K562 (cell line): Measurements from ENCODE around the gene PYCR2. TPM values are rescaled to one million over a fixed set of nuclear protein-coding genes. Genes with fewer than 3 reads are reported as not detected.
A peak's percentile ranks its signal among the peaks of the same experiment; 100 is the strongest.

ENCODE experiments used
- JUND ChIP-seq, 2 experiments: IDR thresholded peaks; 2 replicates in 1 of 2; 3 replicates in 1 of 2; pipeline ENCODE4 v1.6.1; 2011; ENCODE audit warnings: borderline replicate concordance in 2 of 2, low read depth in 2 of 2, low read length in 2 of 2, improper control_type of control experiment in 1 of 2, missing biosample characterization in 1 of 2, missing genetic modification characterization in 1 of 2, missing genetic modification reagents in 1 of 2
- MTA1 ChIP-seq: fragments of 450-650 bp; IDR thresholded peaks from 2 replicates; pipeline ENCODE4 v1.6.1; 2017; ENCODE audit warnings: borderline replicate concordance
- POLR3A ChIP-seq: IDR thresholded peaks from 2 replicates; pipeline ENCODE4 v1.6.1; 2011; ENCODE audit warnings: borderline replicate concordance, mild to moderate bottlenecking, moderate library complexity; ENCODE audit not compliant: insufficient read length, insufficient read depth; ENCODE audit errors: extremely low read depth
- TAL1 ChIP-seq: fragments of 450-650 bp; IDR thresholded peaks from 2 replicates; pipeline ENCODE4 v1.6.1; 2016; ENCODE audit warnings: mild to moderate bottlenecking
- TCF7 ChIP-seq: sonication (generic); IDR thresholded peaks from 2 replicates; pipeline ENCODE4 v1.6.1; 2016; ENCODE audit warnings: antibody characterized with exemption, borderline replicate concordance
- TRIM24 ChIP-seq, 2 experiments: fragments of 450-650 bp; IDR thresholded peaks; 2 replicates each; pipeline ENCODE4 v1.6.1; 2016
- ZNF785 ChIP-seq: fragments of 250-450 bp; sonication (Bioruptor Pico); IDR thresholded peaks from 2 replicates; pipeline ENCODE4 v1.4.0; 2020; ENCODE audit warnings: mild to moderate bottlenecking
- polyA plus RNA-seq, 8 experiments: library from polyadenylated mRNA; depleted of rRNA in 4 of 8; stranded (reverse) in 5 of 8; unstranded in 3 of 8; fragments of >200 nt; fragmentation: Nextera tagmentation in 2 of 8; fragmentation: Illumina TruSeq in 1 of 8; extraction: Ambion mirVana in 2 of 8; extraction: Trizol in 1 of 8; gene quantifications; 2 replicates each; pipeline versions ENCODE4 v1.2.1 to v1.2.3, GENCODE V29; 2011 to 2014; ENCODE audit warnings: inconsistent platforms in 1 of 8, missing spikeins in 1 of 8
- total RNA-seq, 7 experiments: library from RNA; depleted of rRNA in 6 of 7; stranded (reverse); fragments of >200 nt in 6 of 7; fragmentation: Illumina TruSeq in 2 of 7; extraction: Trizol in 2 of 7; gene quantifications; 2 replicates each; pipeline versions ENCODE4 v1.2.1 to v1.2.3, GENCODE V29; 2011 to 2021; ENCODE audit warnings: low replicate concordance in 1 of 7
- TF ChIP-seq, protein P1 (sequence below): fragments of 250-450 bp; sonication (Bioruptor Pico); IDR thresholded peaks from 2 replicates; pipeline ENCODE4 v1.5.0; 2021
- TF ChIP-seq, protein P2 (sequence below): sonication (generic); formaldehyde crosslinking; IDR thresholded peaks from 2 replicates; pipeline ENCODE4 v1.8.0; 2022; ENCODE audit warnings: mild to moderate bottlenecking, missing genetic modification reagents
- TF ChIP-seq, protein P3 (sequence below): fragments of 250-450 bp; sonication (Bioruptor Pico); IDR thresholded peaks from 2 replicates; pipeline ENCODE4 v1.5.0; 2021; ENCODE audit warnings: mild to moderate bottlenecking, moderate library complexity
- TF ChIP-seq, protein P4 (sequence below): sonication (generic); formaldehyde crosslinking; IDR thresholded peaks from 2 replicates; pipeline ENCODE4 v1.8.1; 2023; ENCODE audit warnings: mild to moderate bottlenecking, missing genetic modification reagents, moderate library complexity
- TF ChIP-seq, protein P5 (sequence below): sonication (generic); formaldehyde crosslinking; IDR thresholded peaks from 2 replicates; pipeline ENCODE4 v1.8.0; 2022; ENCODE audit warnings: mild to moderate bottlenecking, missing genetic modification reagents
- TF ChIP-seq, protein P6 (sequence below), 2 experiments: fragments of 150-350 bp in 1 of 2; IDR thresholded peaks; 2 replicates each; pipeline ENCODE4 v1.6.1; 2012 to 2016; ENCODE audit warnings: low read depth in 2 of 2, low read length in 2 of 2, mild to moderate bottlenecking in 1 of 2, moderate library complexity in 1 of 2

Gene PYCR2
- total and polyA plus RNA-seq, 9 of the 15 experiments (the other 6 are each of a cell fraction or from before 2014, with no cell fraction given), result 5.5 to 219 (median 127) TPM

DNA sequence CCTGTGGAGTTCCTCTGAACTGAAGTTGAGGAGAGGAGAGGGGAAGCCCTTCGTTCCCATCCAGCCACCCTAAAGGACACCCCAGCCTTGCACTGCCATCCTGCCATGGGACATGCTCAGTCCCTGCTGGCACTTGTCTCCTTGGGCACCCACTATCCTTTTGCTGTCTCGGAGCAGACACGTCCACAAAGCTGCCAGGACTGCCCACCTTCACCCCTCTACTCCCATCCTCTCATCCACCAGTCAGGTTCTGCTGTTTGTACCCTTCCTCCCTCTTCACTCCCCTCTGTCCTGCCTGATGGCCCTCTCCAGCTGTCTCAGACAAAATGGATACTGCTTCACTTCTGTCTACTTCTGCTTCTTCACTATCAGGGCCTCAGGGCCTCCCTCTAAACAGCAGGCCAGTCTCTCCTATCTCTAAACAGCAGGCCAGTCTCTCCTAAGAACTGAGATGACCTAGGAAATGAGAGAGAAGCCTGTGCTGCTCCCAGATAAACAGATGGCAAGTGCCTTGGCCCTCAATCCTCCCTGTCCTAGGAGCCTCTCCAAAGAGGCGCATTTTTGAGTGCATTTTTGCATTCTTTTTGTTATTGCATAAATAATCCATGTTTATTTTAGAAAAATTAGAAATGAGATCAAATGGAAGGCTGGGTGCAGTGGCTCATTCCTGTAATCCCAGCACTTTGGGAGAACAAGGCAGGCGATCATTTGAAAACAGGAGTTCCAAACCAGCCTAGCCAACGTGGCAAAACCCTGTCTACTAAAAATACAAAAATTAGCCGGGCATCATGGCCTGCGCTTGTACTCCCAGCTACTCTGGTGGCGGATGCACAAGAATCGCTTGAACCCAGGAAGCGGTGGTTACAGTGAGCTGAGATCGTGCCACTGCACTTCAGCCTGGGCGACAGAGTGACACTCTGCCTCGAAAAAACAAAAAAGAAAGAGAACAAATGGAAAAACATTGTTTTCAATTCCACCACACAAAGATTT lies 4.4 kb upstream of the PYCR2 start (continued):
- TF ChIP-seq, protein P1, sequence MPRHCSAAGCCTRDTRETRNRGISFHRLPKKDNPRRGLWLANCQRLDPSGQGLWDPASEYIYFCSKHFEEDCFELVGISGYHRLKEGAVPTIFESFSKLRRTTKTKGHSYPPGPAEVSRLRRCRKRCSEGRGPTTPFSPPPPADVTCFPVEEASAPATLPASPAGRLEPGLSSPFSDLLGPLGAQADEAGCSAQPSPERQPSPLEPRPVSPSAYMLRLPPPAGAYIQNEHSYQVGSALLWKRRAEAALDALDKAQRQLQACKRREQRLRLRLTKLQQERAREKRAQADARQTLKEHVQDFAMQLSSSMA (CRISPR knock-in tag), result no peak
- TF ChIP-seq TAL1 (peak; percentile 100), MTA1 (peak; percentile 83; the same call in 1 of the 2 replicates), JUND (IDR thresholded peaks at IDR 0.05; ENCODE audit: borderline replicate concordance, low read depth, low read length) (peak; percentile 82; the same call in 1 of the 2 replicates), JUND (tag; IDR thresholded peaks at IDR 0.05; ENCODE audit: borderline replicate concordance, low read depth, low read length) (peak; percentile 87; the same call in 2 of the 3 replicates), POLR3A (no peak), TRIM24 (IDR thresholded peaks at IDR 0.05) (peak; percentile 99), TCF7 (0 out of 2 replicates have a peak, but pooled peaks have one; percentile 21), ZNF785 (no peak)
- TF ChIP-seq, protein P2, sequence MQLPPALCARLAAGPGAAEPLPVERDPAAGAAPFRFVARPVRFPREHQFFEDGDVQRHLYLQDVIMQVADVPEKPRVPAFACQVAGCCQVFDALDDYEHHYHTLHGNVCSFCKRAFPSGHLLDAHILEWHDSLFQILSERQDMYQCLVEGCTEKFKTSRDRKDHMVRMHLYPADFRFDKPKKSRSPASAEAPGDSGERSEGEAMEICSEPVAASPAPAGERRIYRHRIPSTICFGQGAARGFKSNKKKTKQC (CRISPR knock-in tag), result peak; percentile 66; the same call in 1 of the 2 replicates
- TF ChIP-seq, protein P3, sequence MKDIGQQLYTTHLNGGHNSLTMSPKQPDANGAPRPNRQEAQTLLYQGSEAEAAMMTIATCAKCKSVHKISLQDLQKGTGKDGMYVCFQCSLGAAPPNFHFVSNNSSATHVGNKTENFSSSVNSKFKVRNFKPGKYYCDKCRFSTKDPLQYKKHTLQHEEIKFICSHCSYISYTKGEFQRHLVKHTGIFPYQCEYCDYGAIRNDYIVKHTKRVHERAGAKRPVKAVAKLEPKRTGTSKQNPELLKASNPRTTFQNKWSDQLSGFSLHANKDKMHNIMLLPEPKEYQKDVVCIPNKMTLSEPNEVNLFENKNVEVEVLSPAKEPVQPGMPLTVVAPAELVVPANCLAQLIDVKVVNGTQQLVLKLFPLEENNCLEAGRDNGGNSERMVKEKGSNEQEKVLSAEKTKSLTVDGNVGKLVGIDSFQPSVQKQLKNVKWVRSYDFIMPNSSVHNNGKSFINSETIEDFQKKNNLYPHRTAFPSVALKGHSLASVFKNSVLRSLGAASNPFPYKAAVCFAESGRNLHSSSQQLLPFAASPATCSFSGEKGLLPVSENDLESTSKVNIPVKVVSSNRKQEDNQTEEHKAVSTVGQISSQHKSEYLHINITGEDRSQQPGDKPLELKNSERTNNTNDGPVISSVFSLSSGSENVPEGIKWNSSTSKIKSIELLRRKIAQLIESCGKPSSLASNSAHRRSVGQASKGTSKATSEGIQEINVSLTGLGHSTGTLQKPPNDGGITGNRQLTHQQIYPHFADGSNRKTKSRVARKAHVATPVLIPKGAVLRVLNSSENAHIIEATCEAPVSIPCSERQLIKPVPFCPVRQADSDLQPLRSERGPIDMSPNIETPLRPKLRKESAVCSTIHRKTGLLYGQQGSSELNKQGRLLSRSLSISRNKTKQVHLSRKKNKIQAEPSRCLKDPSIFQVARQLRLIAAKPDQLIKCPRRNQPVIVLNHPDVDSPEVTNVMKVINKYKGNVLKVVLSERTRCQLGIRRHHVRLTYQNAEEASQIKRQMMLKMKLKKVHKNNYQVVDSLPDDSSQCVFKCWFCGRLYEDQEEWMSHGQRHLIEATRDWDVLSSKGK (CRISPR knock-in tag), result no peak
- TF ChIP-seq, protein P4, sequence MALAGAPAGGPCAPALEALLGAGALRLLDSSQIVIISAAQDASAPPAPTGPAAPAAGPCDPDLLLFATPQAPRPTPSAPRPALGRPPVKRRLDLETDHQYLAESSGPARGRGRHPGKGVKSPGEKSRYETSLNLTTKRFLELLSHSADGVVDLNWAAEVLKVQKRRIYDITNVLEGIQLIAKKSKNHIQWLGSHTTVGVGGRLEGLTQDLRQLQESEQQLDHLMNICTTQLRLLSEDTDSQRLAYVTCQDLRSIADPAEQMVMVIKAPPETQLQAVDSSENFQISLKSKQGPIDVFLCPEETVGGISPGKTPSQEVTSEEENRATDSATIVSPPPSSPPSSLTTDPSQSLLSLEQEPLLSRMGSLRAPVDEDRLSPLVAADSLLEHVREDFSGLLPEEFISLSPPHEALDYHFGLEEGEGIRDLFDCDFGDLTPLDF (CRISPR knock-in tag), result peak; percentile 58; the same call in 1 of the 2 replicates
- TF ChIP-seq, protein P5, sequence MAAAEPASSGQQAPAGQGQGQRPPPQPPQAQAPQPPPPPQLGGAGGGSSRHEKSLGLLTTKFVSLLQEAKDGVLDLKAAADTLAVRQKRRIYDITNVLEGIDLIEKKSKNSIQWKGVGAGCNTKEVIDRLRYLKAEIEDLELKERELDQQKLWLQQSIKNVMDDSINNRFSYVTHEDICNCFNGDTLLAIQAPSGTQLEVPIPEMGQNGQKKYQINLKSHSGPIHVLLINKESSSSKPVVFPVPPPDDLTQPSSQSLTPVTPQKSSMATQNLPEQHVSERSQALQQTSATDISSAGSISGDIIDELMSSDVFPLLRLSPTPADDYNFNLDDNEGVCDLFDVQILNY (CRISPR knock-in tag), result peak; percentile 51; the same call in 1 of the 2 replicates
- TF ChIP-seq, protein P6, sequence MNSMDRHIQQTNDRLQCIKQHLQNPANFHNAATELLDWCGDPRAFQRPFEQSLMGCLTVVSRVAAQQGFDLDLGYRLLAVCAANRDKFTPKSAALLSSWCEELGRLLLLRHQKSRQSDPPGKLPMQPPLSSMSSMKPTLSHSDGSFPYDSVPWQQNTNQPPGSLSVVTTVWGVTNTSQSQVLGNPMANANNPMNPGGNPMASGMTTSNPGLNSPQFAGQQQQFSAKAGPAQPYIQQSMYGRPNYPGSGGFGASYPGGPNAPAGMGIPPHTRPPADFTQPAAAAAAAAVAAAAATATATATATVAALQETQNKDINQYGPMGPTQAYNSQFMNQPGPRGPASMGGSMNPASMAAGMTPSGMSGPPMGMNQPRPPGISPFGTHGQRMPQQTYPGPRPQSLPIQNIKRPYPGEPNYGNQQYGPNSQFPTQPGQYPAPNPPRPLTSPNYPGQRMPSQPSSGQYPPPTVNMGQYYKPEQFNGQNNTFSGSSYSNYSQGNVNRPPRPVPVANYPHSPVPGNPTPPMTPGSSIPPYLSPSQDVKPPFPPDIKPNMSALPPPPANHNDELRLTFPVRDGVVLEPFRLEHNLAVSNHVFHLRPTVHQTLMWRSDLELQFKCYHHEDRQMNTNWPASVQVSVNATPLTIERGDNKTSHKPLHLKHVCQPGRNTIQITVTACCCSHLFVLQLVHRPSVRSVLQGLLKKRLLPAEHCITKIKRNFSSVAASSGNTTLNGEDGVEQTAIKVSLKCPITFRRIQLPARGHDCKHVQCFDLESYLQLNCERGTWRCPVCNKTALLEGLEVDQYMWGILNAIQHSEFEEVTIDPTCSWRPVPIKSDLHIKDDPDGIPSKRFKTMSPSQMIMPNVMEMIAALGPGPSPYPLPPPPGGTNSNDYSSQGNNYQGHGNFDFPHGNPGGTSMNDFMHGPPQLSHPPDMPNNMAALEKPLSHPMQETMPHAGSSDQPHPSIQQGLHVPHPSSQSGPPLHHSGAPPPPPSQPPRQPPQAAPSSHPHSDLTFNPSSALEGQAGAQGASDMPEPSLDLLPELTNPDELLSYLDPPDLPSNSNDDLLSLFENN (IDR thresholded peaks at IDR 0.05; ENCODE audit: low read depth in 2 of 2, low read length in 2 of 2), result peak; percentile 17 to 98; a peak in 3 of 4 replicates
